ENCODE results near the gene SLC8B1. TPM values are rescaled to one million over a fixed set of nuclear protein-coding genes. Genes with fewer than 3 reads are reported as not detected.
"Not testable (repeated sequence)": the region's sequence is repeated elsewhere in the genome, so short reads cannot be mapped to it uniquely, and the experiment has no call there.

Gene SLC8B1
- total RNA-seq, 1 donor from 2014 or later = 42.2 TPM

DNA sequence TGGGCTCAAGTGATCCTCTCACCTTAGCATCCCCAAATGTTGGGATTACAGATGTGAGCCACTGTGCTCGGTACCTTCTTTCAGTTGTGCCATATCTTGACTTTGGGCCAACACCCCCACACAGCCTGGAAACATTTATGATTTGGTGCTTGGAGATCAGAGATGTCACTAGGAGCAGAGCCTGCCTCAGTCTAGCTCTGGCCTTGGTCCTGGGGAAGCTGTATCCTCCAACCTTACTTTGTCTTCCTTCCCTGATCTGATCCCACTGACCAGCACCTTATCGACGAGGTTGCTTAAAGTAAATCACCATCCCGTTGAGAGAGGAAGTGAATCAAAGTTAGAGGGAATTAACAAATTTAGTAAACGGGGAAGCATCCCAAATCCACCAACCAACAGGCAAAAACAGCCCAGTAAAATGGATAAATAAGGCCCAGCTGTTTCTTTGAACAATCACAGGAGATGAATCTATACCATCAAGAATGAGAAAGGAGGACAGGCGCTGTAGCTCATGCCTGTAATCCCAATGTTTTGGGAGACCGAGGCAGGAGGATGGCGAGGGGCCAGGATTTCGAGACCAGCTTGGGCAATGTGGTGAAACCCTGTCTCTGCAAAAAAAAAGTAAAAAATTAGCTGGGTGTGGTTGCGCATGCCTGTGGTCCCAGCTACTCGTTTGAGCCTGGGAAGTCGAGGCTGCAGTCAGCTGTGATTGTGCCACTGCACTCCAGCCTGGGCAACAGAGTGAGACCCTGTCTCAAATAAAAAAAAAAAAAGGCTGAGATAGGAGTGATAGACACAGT is 26.9 kb upstream of the SLC8B1 start:
- TF ChIP-seq POLR2AphosphoS5 (IDR thresholded peaks at IDR 0.05; ENCODE audit: insufficient read depth in 1 of 2, low read depth in 1 of 2) = no peak
- TF ChIP-seq, protein P1, sequence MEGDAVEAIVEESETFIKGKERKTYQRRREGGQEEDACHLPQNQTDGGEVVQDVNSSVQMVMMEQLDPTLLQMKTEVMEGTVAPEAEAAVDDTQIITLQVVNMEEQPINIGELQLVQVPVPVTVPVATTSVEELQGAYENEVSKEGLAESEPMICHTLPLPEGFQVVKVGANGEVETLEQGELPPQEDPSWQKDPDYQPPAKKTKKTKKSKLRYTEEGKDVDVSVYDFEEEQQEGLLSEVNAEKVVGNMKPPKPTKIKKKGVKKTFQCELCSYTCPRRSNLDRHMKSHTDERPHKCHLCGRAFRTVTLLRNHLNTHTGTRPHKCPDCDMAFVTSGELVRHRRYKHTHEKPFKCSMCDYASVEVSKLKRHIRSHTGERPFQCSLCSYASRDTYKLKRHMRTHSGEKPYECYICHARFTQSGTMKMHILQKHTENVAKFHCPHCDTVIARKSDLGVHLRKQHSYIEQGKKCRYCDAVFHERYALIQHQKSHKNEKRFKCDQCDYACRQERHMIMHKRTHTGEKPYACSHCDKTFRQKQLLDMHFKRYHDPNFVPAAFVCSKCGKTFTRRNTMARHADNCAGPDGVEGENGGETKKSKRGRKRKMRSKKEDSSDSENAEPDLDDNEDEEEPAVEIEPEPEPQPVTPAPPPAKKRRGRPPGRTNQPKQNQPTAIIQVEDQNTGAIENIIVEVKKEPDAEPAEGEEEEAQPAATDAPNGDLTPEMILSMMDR (IDR thresholded peaks at IDR 0.05) = no peak
- no peak for TF ChIP-seq POLR2A (IDR thresholded peaks at IDR 0.05)
- intact Hi-C loops (cut with DNase I) = no loop called here
- Histone ChIP-seq H3K9me3 (no peaks in the 10 kb centered on the region), H3K27me3 (no peaks in the 10 kb centered on the region), H3K4me3 (no peak overlapping the region), H3K4me1 (peaks cover 31% of the 10 kb centered on the region), H3K36me3 (no peaks in the 10 kb centered on the region), H3K27ac (no peak overlapping the region)
- no peak for DNase-seq (ENCODE audit: extremely low spot score in 2 of 2)

DNA sequence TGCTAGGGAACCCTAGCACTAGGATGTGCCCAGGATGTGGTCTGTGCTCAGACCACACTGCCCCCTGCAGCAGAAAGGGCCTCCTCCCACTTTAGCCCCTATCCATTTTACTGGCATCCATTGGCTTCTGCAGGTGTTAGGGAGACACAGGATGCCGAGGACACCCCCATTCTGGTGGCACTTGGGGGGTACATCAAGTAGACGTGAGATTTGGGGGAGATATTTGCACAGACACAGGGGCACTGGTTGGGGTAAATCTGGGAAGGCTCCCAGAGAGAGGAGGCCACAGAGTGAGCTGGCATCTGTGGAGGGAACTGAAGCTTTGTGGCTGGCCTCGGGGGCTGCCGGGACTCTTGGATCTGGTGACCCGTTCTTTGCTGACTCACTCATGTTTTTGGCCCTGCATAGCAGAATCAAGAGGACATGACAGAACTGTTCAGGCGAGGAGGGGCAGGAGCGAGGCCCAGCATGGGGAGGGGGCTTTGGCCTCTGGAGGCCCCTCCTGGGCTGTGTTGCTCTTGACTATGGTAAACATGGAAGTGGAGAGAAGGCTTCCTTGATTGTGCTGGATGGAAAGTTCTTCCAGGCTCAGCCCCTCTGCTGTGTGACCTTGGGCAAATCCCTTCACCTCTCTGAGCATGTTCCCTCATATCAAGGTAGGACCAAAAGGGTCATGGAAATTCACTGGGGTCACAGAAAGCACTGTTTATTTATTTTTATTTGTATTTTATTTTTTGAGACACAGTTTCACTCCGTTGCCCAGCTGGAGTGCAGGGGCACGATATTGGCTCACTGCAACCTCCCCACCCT is 25.2 kb upstream of the SLC8B1 start:
- Histone ChIP-seq H3K4me1 (peaks cover 31% of the 10 kb centered on the region), H3K27ac (peak overlapping the region; percentile 70), H3K9me3 (no peaks in the 10 kb centered on the region), H3K27me3 (no peaks in the 10 kb centered on the region), H3K36me3 (no peaks in the 10 kb centered on the region), H3K4me3 (peak overlapping the region in 1 of 2 donors; percentile 63)
- TF ChIP-seq POLR2A (IDR thresholded peaks at IDR 0.05) = no peak
- TF ChIP-seq POLR2AphosphoS5 (IDR thresholded peaks at IDR 0.05; ENCODE audit: insufficient read depth in 1 of 2, low read depth in 1 of 2) = no peak
- TF ChIP-seq, protein P1 (IDR thresholded peaks at IDR 0.05) = no peak
- intact Hi-C loops (cut with DNase I) = no loop called here
- no peak for DNase-seq (ENCODE audit: extremely low spot score in 2 of 2)

DNA sequence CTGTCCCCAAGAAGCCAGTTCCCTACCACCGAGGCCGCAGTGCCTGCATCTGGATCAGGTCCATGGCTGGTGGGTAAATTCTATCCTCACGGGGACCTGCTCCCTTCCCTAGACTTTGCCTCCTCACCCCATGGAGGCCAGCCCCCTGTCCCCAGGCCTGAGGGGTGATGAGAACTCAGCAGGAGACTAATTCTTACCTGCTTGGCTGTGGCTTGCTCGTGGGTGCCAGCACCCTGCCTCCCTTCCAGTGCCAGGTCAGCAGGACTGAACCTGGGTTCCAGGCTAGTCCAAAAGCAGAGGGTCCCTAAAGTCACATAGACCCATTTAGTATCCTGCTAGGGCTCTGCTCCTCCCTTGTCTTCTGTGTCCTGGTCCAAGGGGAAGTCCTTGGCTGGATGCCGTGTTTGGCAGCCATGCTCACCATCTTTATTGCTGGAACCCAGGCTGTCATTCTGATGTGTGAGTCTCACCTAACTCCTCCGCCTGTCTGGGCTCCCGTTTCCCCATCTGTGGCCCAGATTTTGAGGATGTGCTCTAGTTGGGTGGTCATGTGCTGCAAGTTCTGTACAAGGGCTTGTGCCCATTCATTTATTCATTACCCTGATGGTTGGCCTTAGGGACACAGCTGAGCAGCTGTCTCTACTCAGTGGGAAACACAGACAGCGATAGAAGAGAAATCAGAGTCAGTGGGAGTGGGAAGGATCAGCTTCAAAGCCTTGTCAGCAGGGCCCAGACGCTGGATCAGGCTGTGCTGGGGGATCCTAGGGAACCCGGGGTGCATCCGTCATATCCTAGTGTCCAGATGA is 24.4 kb upstream of the SLC8B1 start:
- intact Hi-C loops (cut with DNase I) = no loop called here
- Histone ChIP-seq H3K27me3 (no peaks in the 10 kb centered on the region), H3K4me1 (peaks cover 31% of the 10 kb centered on the region), H3K4me3 (peak overlapping the region; percentile 63 to 78), H3K9me3 (no peaks in the 10 kb centered on the region), H3K27ac (peak overlapping the region; percentile 70), H3K36me3 (no peaks in the 10 kb centered on the region)
- peak in 1 of 2 donors; percentile 92 for DNase-seq (ENCODE audit: extremely low spot score in 2 of 2)
- TF ChIP-seq, protein P1 (IDR thresholded peaks at IDR 0.05) = no peak
- peak in 1 of 2 donors; percentile 22 for TF ChIP-seq POLR2AphosphoS5 (IDR thresholded peaks at IDR 0.05; ENCODE audit: insufficient read depth in 1 of 2, low read depth in 1 of 2)

DNA sequence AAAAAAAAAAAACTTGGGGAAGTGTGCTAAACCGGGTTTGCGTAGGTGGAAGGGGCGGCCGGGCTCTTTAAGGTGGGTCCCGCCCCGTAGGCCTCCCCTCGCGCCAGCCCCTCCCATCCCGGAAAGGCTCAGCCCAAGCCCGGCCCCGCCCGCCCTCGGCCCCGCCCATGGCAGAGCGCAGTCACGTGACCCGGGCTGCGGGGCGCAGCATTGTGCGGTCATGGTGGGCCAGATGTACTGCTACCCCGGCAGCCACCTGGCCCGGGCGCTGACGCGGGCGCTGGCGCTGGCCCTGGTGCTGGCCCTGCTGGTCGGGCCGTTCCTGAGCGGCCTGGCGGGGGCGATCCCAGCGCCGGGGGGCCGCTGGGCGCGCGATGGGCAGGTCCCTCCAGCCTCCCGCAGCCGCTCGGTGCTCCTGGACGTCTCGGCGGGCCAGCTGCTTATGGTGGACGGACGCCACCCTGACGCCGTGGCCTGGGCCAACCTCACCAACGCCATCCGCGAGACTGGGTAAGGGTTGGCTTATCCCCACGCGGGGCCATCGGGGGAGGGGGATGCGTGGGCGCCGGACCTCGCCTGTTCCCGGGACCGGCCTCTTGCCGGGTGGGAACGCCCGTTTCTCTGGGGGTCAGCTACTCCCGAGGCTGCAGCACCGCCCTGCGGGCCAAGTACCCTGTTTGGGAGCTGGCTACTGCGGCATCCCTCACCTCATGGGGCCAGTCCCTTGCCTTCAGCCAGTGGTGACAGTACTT is 23.6 kb upstream of the SLC8B1 start, which contains the start of gene PLBD2:
Gene PLBD2, plus strand, starts transcription at position 207 of the 752 bp plus-strand sequence. Its CDS starts 14 bp downstream, at position 221.
- intact Hi-C loops (cut with DNase I) = no loop called here
- peaks cover 31% of the 10 kb centered on the region for H3K4me1 ChIP-seq
- no peaks in the 10 kb centered on the region for H3K9me3 ChIP-seq
- H3K27ac ChIP-seq = peak within 1 kb of the TSS; percentile 70
- H3K4me3 ChIP-seq = peak within 1 kb of the TSS; percentile 63 to 78
- TF ChIP-seq POLR2A (IDR thresholded peaks at IDR 0.05) (peak in 1 of 2 donors; percentile 40), POLR2AphosphoS5 (IDR thresholded peaks at IDR 0.05; ENCODE audit: insufficient read depth in 1 of 2, low read depth in 1 of 2) (peak; percentile 59 to 68)
- TF ChIP-seq, protein P1 (IDR thresholded peaks at IDR 0.05) = no peak
- peak in 1 of 2 donors; percentile 91 for DNase-seq (ENCODE audit: extremely low spot score in 2 of 2)
- no peaks in the 10 kb centered on the region for H3K27me3 ChIP-seq
- no peaks in the 10 kb centered on the region for H3K36me3 ChIP-seq

DNA sequence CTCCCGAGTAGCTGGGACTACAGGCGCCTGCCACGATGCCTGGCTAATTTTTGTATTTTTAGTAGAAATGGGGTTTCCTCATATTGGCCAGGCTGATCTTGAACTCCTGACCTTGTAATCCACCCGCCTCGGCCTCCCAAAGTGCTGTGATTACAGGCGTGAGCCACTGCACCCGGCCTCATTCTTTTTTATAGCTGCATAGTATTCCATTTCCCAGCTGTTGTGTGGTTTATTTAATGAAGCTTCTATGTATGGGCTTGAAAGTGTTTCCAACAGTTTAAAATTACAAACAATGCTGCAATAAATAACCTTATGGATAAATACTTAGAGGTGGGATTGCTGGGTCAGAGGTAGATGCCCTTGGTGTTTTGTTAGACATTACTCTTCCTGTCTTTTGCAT is 19.3 kb upstream of the SLC8B1 start:
- H3K4me1 ChIP-seq = not testable (repeated sequence)

More for the DNA sequence above, 19.3 kb upstream of the SLC8B1 start:
- intact Hi-C loops (cut with DNase I); H3K36me3 ChIP-seq; DNase-seq (ENCODE audit: extremely low spot score in 2 of 2); H3K4me3 ChIP-seq; H3K27ac ChIP-seq; H3K9me3 ChIP-seq; H3K27me3 ChIP-seq: not testable (repeated sequence)

Measured in vagina (tissue), 2 donors.